Stimulated activated CD4-positive, alpha-beta T cell treated with anti-CD3 and anti-CD28 coated beads, Interleukin-1b, Interleukin-23, amount 100 ng/mL, for 4 hours (primary cell): ENCODE results near the gene POLR1E.
"Not testable (repeated sequence)": the region's sequence is repeated elsewhere in the genome, so short reads cannot be mapped to it uniquely, and the experiment has no call there.

Experiments used
- DNase-seq, 2 donors: peaks; one replicate each; pipeline ENCODE4 v3.0.0-alpha.2; 2020; ENCODE audit warnings: low read depth in 2 of 2

The POLR1E gene

GRCh38 chr9:37464426-37465248 is 21.1 kb upstream of the POLR1E start:
- peak; percentile 45 to 51 for DNase-seq

DNA sequence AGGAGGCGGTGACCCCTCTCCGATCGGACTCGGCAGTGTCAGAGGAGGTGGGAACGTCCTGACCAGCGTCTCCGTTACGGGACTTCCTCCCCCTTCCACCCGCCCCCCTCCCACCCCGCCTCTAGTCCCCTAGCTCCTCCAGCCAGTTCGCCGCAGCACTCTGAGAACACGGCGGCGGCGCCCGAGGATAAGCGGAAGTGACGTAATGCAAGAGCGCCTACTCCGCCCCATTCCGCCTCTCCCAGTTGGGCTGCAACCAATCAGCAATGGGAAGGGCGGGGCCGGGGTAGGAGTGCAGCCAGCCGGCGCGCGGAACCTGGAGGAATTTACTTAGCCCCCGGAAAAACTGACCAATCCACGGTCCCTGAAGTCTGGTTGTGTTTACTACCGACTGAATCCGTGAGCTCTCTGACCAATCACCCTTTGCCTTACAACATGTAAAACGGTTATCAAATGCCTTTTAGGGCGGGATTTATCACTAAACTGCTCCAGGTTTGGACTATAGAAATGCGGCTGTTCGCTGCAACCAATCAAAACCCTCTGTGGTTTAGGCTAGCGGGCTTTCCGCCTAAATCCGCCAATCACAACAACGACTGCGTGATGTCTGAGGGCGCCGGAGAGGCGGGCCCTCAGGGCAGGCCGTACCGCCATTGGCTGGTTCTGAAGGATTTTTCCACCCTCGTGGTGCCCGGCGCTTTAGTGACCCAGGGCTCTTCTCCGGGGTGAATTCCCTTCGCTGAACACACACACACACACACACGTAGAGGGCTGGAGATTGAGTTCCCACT is 20.3 kb upstream of the POLR1E start, which contains the start of gene ZBTB5:
Gene ZBTB5, minus strand, starts transcription at position 202 of the 788 bp plus-strand sequence. CDS start 22,899 bp downstream, outside the sequence.
- DNase-seq = peak; percentile 96 to 97

GRCh38 chr9:37466037-37466709 is 19.6 kb upstream of the POLR1E start:
- peak in 1 of 2 donors; percentile 32 for DNase-seq

- DNase-seq = not testable (repeated sequence)
These were observed 18.2 kb upstream of the POLR1E start for GRCh38 chr9:37467530-37467929.

DNA sequence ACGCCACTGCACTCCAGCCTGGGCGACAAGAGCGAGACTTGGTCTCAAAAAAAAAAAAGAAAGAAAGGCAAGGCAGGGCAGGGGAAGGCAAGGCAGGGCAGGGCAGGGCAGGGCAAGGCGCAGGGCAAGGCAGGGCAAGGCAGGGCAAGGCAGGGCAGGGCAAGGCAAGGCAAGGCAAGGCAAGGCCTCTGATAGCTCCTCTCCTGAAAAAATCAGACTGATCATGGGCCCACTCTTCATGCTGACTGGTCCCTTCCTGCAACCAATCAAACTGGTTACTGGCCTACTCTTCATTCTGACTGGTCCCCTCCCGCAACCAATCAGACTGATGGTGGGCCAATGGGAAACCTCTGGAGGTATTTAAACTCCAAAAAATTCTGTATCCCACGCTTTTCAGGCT is 17.1 kb upstream of the POLR1E start:
- no peak for DNase-seq

GRCh38 chr9:37471942-37472684 is 13.6 kb upstream of the POLR1E start:
- no peak for DNase-seq

- not testable (repeated sequence) for DNase-seq
These were observed 11.8 kb upstream of the POLR1E start for GRCh38 chr9:37473982-37474381.

- no peak for DNase-seq
These were observed 11.3 kb upstream of the POLR1E start for GRCh38 chr9:37474438-37474837.

- DNase-seq = no peak
These were observed 8.8 kb upstream of the POLR1E start for GRCh38 chr9:37476930-37477329.

GRCh38 chr9:37477443-37477842 is 8.3 kb upstream of the POLR1E start:
- not testable (repeated sequence) for DNase-seq

DNA sequence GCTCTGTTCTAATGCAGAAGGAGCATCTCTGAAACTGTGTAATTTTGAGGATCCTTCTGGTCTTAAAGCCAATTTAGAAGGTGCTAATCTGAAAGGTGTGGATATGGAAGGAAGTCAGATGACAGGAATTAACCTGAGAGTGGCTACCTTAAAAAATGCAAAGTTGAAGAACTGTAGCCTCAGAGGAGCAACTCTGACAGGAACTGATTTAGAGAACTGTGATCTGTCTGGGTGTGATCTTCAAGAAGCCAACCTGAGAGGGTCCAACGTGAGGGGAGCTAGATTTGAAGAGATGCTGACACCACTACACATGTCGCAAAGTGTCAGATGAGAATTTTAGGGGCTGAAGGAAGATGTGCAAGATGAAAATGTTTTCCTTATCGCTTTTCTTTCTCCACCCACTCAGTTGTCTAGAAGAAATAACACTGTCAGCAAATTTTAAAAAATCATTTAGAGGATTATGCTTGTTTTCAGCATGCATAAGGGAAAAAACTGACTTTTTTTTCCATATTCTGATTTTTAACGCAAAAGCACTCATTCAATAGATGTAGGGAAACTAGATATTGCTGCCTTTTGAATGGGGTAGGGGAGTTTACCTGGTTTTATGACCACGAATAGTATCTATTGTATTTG is 7.6 kb upstream of the POLR1E start:
- DNase-seq = not testable (repeated sequence)

DNA sequence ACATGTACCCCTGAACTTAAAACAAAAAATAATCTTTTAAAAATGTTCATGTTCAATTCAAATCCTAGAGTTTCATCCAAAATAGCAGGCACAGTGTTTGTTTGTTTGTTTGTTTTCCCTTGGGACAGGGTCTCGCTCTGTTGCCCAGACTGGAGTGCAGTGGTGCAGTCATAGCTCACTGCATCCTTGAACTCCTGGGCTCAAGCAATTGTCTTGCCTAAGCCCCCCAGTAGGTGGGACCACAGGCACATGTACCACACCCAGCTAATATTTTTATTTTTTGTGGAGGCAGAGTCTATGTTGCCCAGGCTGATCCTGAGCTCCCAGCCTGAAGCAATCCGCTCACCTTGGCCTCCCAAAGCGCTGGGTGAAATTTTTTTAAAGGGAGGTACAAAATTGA is 5.0 kb upstream of the POLR1E start:
- DNase-seq = no peak

DNA sequence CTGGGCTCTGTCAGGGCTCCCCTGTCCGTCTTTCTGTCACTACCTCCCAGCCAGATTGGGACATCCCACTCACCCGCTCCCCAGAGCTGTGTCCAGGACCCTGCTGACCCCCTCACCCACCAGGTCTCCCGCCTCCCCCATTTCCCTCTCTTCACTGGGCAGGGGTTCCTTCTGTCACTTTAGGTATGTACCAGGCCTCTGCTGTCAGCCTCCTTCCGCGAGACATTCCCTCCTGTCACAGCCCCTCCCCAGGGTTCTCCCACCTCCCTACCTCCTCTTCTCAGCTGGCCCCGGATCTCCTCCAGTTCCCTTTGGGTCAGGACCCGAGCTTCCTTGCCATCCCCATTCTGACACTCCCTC is 488 bp downstream of the POLR1E start:
- no peak for DNase-seq

- DNase-seq = no peak
These were observed 1.1 kb downstream of the POLR1E start for GRCh38 chr9:37486616-37487548.

DNA sequence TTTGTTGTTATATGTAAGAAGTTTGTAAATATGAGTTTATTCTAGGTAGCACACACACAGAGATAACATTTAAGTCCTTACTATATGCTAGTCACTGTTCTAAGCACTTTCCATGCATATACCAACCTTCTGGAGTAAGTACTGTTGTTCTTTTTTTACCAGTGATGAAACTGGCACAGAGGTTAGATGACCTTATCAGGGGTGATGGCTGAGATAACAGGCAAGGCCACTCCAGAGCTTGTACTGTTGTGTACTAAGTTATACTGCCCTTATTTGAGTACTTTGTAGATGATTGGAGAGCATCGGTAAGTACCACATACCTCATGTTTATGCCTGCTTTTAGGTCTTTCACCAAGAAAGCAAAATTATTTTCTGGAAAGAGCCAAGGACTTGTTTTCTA is 6.2 kb downstream of the POLR1E start:
- DNase-seq = no peak

DNA sequence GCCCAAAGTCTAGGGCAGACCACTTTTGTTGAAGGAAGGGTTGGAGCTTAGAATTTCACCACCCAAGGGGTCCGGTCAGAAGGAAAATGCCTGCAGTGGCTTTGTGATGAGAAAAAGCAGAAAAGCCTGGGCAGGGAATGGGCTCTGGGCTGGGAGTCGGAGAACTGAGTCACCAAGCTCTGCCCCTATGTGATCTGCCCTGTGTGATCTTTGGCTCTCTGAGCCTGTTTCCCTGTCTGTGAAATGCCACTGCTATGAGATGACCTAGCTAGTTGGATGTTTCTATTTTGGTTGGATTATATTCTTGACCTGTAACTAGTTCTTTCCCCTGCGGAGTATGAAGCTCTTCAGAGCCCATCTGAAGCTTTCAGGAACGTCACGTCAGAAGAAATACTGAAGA is 9.8 kb downstream of the POLR1E start:
- DNase-seq = no peak

GRCh38 chr9:37496020-37496419 is 10.3 kb downstream of the POLR1E start:
- DNase-seq = no peak

GRCh38 chr9:37497320-37497719 is 11.6 kb downstream of the POLR1E start:
- no peak for DNase-seq

GRCh38 chr9:37498457-37498856 is 12.7 kb downstream of the POLR1E start:
- DNase-seq = no peak

GRCh38 chr9:37499297-37499696 is 13.5 kb downstream of the POLR1E start:
- no peak for DNase-seq
